ENCODE results near the gene TCF12. TPM values are rescaled to one million over a fixed set of nuclear protein-coding genes. Genes with fewer than 3 reads are reported as not detected.

TCF12 gene
- total RNA-seq, 1 experiment from 2014 or later: 76.7 TPM

GRCh38 chr15:57224664-57225063 is 306.2 kb downstream of the TCF12 start:
- H3K27me3 Mint-ChIP-seq (ENCODE audit: low read depth): no peaks in the 10 kb centered on the region
- no peak overlapping the region for H3K4ac ChIP-seq (ENCODE audit: low read depth, low read length)
- no peaks in the 10 kb centered on the region for H3K9me3 Mint-ChIP-seq
- no peak overlapping the region for H2BK120ac ChIP-seq (ENCODE audit: low read depth, low read length, poor library complexity, severe bottlenecking)
- no peak overlapping the region for H4K91ac ChIP-seq (ENCODE audit: insufficient read length, low read depth, low read length)
- H4K5ac ChIP-seq (ENCODE audit: insufficient read length, low read depth, low read length): no peak overlapping the region
- WGBS (ENCODE audit: extremely low coverage, insufficient read length, low lambda C conversion rate): no CpG with 5 or more reads among the region's 2 CpGs
- H4K20me1 ChIP-seq (ENCODE audit: control insufficient read depth, insufficient read depth, insufficient read length): no peaks in the 10 kb centered on the region
- no peaks in the 10 kb centered on the region for H3K4me1 ChIP-seq (ENCODE audit: insufficient read depth, low read length)
- H2BK15ac ChIP-seq (ENCODE audit: low read depth, low read length): no peak overlapping the region
- TF ChIP-seq, protein P1, sequence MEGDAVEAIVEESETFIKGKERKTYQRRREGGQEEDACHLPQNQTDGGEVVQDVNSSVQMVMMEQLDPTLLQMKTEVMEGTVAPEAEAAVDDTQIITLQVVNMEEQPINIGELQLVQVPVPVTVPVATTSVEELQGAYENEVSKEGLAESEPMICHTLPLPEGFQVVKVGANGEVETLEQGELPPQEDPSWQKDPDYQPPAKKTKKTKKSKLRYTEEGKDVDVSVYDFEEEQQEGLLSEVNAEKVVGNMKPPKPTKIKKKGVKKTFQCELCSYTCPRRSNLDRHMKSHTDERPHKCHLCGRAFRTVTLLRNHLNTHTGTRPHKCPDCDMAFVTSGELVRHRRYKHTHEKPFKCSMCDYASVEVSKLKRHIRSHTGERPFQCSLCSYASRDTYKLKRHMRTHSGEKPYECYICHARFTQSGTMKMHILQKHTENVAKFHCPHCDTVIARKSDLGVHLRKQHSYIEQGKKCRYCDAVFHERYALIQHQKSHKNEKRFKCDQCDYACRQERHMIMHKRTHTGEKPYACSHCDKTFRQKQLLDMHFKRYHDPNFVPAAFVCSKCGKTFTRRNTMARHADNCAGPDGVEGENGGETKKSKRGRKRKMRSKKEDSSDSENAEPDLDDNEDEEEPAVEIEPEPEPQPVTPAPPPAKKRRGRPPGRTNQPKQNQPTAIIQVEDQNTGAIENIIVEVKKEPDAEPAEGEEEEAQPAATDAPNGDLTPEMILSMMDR (conservative IDR thresholded peaks at IDR 0.05): no peak
- no peak overlapping the region for H2BK12ac ChIP-seq (ENCODE audit: insufficient read length, low read depth, low read length)
- H2BK20ac ChIP-seq (ENCODE audit: low read depth, low read length, poor library complexity, severe bottlenecking): no peak overlapping the region
- H2BK5ac ChIP-seq (ENCODE audit: insufficient read length, low read length): no peak overlapping the region
- peak overlapping the region in 1 of 3 experiments; percentile 74; a peak in 1 of 7 replicates for H3K27ac Mint-ChIP-seq
- no peak overlapping the region for H3K9ac ChIP-seq (ENCODE audit: extremely low read depth, insufficient read length, low read length)
- no peak overlapping the region for H2AFZ ChIP-seq (ENCODE audit: low read length)
- H3K27ac ChIP-seq (ENCODE audit: insufficient read length, low read depth, low read length): no peak overlapping the region
- H3K56ac ChIP-seq (ENCODE audit: insufficient read length, low read depth, low read length): no peak overlapping the region
- no peak for DNase-seq
- H3K4me1 Mint-ChIP-seq: peaks cover 25 to 41% of the 10 kb centered on the region in 2 experiments
- H2AK5ac ChIP-seq (ENCODE audit: insufficient read length, low read length): no peak overlapping the region
- H3K23me2 ChIP-seq (ENCODE audit: insufficient read length, low read depth, low read length, poor library complexity, severe bottlenecking): no peaks in the 10 kb centered on the region
- H3K79me1 ChIP-seq (ENCODE audit: insufficient read depth, low read depth, low read length, poor library complexity, severe bottlenecking): no peaks in the 10 kb centered on the region
- no peak overlapping the region for H3K23ac ChIP-seq (ENCODE audit: insufficient read length, low read depth, low read length)
- no peak overlapping the region for H3K18ac ChIP-seq (ENCODE audit: insufficient read length, low read depth, low read length)
- no peak overlapping the region for H3T11ph ChIP-seq (ENCODE audit: low read length)
- H3K9me3 ChIP-seq (ENCODE audit: control insufficient read depth, low read depth, low read length): no peaks in the 10 kb centered on the region
- no peak overlapping the region for H3K4me3 Mint-ChIP-seq
- no peak overlapping the region for H3K4me2 ChIP-seq (ENCODE audit: insufficient read depth, insufficient read length, low read length)
- H3K27me3 ChIP-seq (ENCODE audit: insufficient read depth, low read length): no peaks in the 10 kb centered on the region
- H3K79me2 ChIP-seq (ENCODE audit: insufficient read depth, low read length): peaks cover 2% of the 10 kb centered on the region; the same call in 1 of the 2 replicates
- H3K14ac ChIP-seq (ENCODE audit: insufficient read depth, low read length): no peak overlapping the region
- H4K8ac ChIP-seq (replicated peaks; ENCODE audit: insufficient read length, low read depth, low read length): no peak overlapping the region
- no peaks in the 10 kb centered on the region for H3K36me3 Mint-ChIP-seq (ENCODE audit: insufficient read depth in 1 of 3, low read depth in 3 of 3)

Measured in H9 (cell line).